HG03439 (cell line): ENCODE results near the gene FOXF1.

Experiments used
- ATAC-seq: cut with Tn5 transposase; IDR thresholded peaks from one replicate; pipeline ENCODE4 v1.9.1; 2021; ENCODE audit warnings: mild to moderate bottlenecking, moderate library complexity; ENCODE audit not compliant: unreplicated experiment

FOXF1 gene

DNA sequence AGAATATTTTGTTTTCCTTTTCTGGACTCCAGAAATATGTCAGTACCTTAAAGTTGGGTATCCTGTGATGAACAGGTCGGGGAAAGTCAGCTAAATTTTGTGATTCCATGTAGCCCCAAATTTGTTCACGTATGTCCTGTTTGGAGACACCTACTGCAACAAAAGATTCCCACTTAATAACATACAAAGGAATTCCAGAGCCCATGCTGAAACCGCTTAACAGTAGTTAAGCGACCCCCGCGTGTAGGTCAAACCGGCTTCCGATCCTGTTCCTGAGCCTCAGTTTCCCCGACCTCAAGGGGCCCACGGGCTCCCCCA, 44.2 kb downstream of the FOXF1 start:
- no peak for ATAC-seq

DNA sequence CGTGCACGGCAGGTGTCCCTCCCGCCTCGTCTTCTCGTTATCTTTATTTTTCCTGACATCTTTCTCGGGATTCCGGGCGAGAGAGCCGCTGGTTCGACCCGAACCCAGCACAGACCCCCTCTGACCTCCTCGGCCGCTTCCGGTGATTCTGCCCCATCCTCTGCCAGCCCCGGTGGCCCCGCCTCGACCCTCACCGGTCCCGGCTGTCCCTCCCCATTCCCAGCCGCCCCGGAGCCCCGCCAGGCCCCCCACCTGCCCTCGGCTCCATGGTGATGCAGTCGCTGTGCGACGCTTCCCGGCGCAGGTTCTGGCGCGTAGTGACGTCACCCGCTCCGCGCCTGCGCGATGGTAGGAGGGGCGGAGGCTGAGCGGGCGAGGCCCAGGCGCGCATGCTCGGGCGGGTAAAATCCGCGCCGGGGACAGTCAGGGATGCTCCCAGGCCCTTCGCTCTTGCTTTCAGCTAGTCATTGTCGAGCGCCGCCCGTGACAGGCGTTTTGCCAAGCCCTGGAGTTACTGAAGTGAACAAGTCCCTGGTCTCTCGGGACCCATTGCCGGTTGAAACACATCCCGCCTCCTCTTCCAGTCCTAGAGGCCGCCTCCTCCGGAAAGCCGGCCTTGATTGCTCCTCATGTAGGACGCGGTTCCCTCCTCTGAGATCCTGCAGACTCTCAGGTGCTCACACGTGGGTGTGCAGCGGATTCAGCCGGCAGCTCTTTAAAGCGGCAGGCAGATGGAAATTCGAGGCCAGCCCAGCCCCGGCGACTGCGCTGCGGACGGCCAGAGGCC, 44.8 kb downstream of the FOXF1 start, which contains the start of gene MTHFSD:
MTHFSD (minus strand) TSS at position 319 of the 787 bp plus-strand sequence; CDS start at position 268, 51 bp downstream.
- ATAC-seq: peak; percentile 78

DNA sequence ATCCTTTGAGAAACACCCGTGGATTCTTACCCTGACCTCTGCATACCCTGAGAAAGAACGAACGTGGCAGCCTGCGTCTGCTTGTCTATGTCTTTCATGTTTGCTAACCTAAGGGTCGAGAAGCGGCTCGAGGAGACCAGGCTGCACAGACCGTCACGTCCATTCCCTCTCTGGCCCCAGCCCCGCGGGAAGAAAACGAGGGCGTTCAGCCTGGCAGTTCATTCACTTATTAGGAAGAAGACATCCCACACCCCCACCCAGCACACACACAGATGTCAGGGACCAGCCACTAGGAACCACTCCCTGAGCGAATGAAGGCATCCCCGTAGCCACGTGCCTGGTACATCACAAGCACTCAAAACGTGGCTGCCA, 45.4 kb downstream of the FOXF1 start:
- no peak for ATAC-seq

DNA sequence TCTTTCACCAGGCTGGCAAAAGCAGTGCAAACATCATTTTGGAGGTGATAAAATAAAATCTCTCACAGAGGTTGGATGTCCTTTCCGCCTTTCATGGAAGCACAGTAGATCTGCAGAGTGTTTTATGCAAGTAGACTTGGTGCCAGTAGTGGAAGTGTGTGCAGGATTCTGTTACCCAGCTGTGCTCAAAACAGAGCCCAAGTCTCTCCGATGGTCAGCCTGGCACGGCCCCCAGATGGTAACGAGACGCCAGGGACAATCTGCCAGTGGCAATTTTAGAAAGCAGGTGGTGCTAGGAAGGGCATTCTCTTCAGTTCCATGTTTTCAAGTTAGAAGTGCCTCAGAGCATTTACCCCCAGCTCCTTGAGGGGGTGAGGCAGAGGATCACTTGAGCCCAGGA, 46.2 kb downstream of the FOXF1 start:
- no peak for ATAC-seq

DNA sequence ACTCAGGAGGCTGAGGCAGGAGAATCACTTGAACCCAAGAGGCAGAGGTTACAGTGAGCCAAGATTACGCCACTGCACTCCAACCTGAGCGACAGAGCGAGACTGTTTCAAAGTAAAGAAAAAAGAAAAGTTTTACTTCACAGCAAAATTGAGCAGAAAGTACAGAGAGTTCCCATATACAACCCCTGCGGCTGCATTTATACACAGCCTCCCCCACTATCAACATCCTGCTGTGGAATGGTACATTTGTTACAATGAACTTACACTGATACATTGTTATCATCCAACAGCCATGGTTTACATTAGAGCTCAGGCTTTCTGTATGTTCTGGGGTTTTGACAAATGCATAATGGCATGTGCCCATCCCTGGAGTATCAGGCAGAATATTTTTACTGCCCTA, 47.3 kb downstream of the FOXF1 start:
- ATAC-seq: no peak

DNA sequence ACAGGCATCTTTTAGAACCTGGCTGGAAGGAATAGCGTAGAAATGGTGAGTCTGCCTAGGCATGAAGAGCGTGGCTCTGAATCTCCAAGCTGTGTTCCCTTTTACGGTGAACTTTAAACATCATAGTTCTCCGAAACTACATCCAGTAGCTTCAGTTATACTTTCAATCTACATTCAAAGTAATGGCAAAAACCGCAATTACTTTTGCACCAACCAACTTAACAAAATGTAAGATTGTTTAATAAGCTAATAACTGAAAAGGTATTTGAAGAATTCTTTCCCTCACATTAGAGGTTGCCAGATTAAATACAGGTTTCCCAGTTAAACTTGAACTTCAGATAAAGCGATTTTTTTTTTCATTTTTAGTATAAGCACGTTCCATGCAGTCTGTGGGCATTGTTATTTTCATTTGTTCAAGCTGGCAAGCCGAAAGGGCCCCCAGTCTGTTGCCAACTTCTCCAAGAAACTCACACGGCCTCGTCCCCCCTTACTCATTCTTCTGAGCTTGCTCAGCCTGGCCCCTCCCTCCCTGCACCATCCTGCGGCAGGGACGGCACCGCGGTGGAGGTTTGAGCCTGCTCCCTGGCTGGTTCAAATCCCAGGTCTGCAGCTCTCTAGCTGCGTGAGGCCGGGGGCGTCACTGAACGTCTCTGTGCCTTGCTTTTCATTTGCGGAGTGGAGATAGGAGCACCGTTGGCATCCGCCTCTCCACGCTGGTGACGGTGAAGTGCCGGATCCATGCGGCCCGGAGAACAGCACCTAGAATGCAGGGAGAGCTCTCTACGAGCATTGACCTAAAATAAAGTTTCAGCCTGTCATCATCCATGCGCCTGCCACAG, 48.2 kb downstream of the FOXF1 start:
- no peak for ATAC-seq

DNA sequence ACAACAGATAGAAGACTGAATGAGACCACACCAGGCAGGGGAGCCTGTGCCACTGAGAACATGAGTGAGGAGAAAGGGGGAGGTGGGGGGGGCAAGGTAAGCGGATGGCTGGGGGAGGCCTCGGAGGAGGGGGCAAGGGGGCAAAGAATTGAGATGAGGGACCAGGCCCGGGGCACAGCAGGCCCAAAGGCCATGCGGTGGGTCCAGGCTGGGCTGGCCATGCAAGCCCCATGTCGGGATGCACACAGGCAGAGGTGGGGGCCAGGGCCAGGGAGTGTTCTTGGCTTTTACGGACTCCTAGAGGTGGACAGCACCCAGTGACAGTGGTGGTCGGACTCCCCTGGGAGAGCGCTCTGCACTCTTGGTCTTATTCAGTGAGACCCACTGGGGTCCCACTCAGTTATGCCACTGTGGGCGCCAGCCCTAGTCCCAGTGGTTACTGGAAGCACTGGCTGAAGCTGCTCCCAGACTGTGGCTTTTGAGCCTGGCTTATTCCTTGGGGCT, 49.5 kb downstream of the FOXF1 start:
- ATAC-seq: no peak

DNA sequence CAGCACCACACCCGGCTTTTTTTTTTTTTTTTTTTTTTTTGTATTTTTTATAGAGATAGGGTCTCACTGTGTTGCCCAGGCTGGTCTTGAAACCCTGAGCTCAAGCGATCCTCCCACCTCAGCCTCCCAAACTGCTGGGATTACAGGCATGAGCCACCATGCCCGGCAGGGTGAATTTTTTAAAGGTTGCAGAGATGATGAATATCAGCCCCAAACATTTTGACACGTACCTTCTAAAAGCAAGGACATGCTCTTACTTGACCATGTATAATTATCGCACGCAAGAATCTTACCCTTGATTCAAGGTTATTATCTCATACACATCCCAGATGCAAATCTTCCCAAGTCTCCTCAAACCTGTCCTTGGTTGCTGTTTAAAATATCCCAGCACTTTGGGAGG, 52.0 kb downstream of the FOXF1 start:
- ATAC-seq: no peak

DNA sequence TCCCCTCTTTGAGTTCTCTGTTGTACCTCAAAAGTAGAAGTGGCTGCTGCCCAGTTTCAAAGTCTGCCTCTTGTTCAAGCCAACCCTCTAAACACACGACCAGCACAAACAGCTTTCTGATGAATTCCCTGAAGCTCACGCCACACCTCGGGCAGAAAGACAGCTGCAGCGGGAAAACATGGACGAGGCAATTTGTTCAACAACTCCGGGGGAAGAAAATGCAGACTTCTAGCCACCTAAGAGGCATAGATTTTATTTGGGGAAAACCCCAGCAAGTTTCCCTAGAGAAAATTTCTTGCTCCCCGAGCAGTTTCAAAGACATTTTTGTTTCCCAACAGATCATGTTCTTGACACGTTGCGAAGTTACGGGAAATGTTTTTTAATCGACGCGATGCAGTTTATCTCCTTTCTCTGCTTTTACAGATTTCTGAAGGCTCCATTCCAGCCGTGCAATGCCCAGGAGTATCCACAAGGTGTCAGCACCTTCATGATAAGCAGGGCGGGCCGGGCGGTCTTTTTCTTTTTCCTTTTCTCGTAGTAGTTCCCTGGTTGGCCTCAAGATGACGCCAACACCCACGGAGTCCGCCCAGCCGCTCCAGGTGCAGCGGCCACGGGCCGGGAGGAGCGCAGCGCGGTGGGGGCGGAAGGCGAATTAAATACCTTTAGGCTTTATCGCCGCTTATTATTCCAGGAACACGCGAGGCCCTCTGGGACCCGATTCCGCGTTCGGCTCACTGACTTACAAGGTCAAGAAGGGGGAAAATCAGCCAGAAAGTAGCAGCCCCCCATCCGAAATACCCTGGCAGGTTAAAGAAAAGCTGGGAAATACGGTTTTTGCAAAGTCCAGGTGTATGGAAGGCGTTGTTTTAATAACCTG, 53.4 kb downstream of the FOXF1 start:
- peak; percentile 66 for ATAC-seq
